ENCODE measurements around the gene MYO5B. TPM values are rescaled to one million over a fixed set of nuclear protein-coding genes. Genes with fewer than 3 reads are reported as not detected.

MYO5B gene
- total and polyA plus RNA-seq, 4 donors: 5.4 to 23.4 (median 11.4) TPM

DNA sequence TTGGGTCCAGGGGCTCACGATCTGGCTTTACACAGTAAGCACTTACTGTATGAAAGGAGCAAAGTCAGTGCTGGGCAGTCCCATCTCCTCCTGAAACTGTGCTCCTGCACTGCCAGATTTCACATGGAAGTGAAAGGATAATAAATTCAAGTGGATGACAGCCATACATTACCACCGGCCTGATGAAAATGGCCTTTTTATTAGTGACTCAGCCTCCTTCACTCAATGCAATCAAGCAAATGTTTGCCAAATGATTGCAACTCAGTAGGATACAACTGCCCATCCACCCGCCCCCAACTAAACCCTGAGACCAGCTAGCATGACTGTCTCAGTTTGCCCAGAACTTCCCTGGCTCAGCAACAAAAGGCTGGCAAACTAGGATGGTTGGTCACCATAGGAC lies 77.1 kb downstream of the MYO5B start (continued):
- no peak for TF ChIP-seq TAF1 (conservative IDR thresholded peaks at IDR 0.05)
- TF ChIP-seq YY1 (IDR thresholded peaks at IDR 0.05): no peak

DNA sequence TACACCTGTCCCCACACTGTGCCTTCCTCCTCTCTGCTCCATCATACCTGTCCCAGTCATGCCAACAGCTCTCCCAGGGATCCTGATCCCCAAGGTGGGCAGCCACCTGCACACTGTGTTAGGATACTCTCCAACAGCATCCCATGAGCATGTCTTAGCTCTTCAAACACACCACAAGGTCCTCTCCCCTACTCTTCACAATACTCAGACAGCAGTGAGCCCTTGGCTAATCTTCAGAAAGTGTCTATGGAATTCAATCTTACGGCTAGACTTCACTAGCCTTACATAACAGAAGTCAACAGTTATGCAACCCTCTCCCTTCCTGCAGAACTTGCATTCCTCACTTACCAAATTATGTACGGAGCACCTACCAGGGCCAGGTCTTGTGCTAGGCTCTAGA lies 79.9 kb downstream of the MYO5B start:
- no peaks in the 10 kb centered on the region for H3K9me3 ChIP-seq (ENCODE audit: control insufficient read depth in 4 of 4, low read length in 3 of 4)
- H3K9ac ChIP-seq (ENCODE audit: low read depth in 1 of 2, low read length in 2 of 2): no peak overlapping the region
- peaks cover 0 to 8% (median 1%) of the 10 kb centered on the region in 4 donors for H3K4me1 ChIP-seq (ENCODE audit: control insufficient read depth in 4 of 4, insufficient read depth in 4 of 4, low read length in 3 of 4)
- no peak overlapping the region for H3K27ac ChIP-seq (ENCODE audit: low read depth in 1 of 2, low read length in 2 of 2)
- H3K27me3 ChIP-seq (ENCODE audit: control insufficient read depth in 4 of 4, insufficient read depth in 4 of 4, low read length in 3 of 4): no peaks in the 10 kb centered on the region
- DNase-seq (ENCODE audit: low spot score): no peak
- TF ChIP-seq, protein P1, sequence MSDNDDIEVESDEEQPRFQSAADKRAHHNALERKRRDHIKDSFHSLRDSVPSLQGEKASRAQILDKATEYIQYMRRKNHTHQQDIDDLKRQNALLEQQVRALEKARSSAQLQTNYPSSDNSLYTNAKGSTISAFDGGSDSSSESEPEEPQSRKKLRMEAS (IDR thresholded peaks at IDR 0.05): no peak
- WGBS: 28% methylated on average over 2 of the region's 2 CpGs
- no peaks in the 10 kb centered on the region for H3K36me3 ChIP-seq (ENCODE audit: control insufficient read depth in 4 of 4, insufficient read depth in 3 of 4, low read depth in 1 of 4, low read length in 3 of 4)
- no peak overlapping the region for H3K4me3 ChIP-seq (ENCODE audit: low read depth in 1 of 3, low read length in 3 of 3)

DNA sequence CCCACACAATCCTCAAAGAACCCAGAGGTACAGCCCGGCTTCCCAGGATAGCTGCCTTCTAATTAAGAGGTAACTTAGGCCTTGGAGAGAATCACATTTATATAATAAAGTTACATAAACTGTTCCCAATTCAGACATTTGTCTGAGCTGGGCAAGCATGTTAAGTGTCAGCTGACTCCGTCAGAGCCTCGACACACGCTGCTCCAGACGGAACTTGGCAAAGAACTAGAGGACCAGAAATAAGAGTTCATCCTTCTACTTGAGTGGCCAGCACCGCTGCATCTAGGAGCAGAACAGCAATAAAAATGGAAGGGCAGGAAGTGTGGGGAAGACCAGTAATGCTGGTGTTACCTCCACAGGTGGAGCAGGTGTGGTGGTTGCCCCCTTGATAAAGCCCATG lies 80.5 kb downstream of the MYO5B start:
- Histone ChIP-seq H3K36me3 (ENCODE audit: control insufficient read depth in 4 of 4, insufficient read depth in 3 of 4, low read depth in 1 of 4, low read length in 3 of 4) (no peaks in the 10 kb centered on the region), H3K9me3 (ENCODE audit: control insufficient read depth in 4 of 4, low read length in 3 of 4) (no peaks in the 10 kb centered on the region), H3K9ac (ENCODE audit: low read depth in 1 of 2, low read length in 2 of 2) (no peak overlapping the region), H3K27ac (ENCODE audit: low read depth in 1 of 2, low read length in 2 of 2) (no peak overlapping the region), H3K4me3 (ENCODE audit: low read depth in 1 of 3, low read length in 3 of 3) (no peak overlapping the region), H3K4me1 (ENCODE audit: control insufficient read depth in 4 of 4, insufficient read depth in 4 of 4, low read length in 3 of 4) (peaks cover 0 to 8% (median 1%) of the 10 kb centered on the region in 4 donors), H3K27me3 (ENCODE audit: control insufficient read depth in 4 of 4, insufficient read depth in 4 of 4, low read length in 3 of 4) (no peaks in the 10 kb centered on the region)
- WGBS: 88% methylated on average over 6 of the region's 6 CpGs
- TF ChIP-seq FOXA1 (IDR thresholded peaks at IDR 0.05) (no peak), JUND (IDR thresholded peaks at IDR 0.05) (no peak), FOXA2 (IDR thresholded peaks at IDR 0.05) (no peak), EGR1 (IDR thresholded peaks at IDR 0.05; ENCODE audit: low read depth in 2 of 2) (no peak), RXRA (IDR thresholded peaks at IDR 0.05) (no peak)
- TF ChIP-seq, protein P2, sequence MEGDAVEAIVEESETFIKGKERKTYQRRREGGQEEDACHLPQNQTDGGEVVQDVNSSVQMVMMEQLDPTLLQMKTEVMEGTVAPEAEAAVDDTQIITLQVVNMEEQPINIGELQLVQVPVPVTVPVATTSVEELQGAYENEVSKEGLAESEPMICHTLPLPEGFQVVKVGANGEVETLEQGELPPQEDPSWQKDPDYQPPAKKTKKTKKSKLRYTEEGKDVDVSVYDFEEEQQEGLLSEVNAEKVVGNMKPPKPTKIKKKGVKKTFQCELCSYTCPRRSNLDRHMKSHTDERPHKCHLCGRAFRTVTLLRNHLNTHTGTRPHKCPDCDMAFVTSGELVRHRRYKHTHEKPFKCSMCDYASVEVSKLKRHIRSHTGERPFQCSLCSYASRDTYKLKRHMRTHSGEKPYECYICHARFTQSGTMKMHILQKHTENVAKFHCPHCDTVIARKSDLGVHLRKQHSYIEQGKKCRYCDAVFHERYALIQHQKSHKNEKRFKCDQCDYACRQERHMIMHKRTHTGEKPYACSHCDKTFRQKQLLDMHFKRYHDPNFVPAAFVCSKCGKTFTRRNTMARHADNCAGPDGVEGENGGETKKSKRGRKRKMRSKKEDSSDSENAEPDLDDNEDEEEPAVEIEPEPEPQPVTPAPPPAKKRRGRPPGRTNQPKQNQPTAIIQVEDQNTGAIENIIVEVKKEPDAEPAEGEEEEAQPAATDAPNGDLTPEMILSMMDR (IDR thresholded peaks at IDR 0.05; ENCODE audit: low read depth, low read length, missing input control): no peak
- TF ChIP-seq, protein P1 (IDR thresholded peaks at IDR 0.05): no peak
- DNase-seq (ENCODE audit: low spot score): no peak

DNA sequence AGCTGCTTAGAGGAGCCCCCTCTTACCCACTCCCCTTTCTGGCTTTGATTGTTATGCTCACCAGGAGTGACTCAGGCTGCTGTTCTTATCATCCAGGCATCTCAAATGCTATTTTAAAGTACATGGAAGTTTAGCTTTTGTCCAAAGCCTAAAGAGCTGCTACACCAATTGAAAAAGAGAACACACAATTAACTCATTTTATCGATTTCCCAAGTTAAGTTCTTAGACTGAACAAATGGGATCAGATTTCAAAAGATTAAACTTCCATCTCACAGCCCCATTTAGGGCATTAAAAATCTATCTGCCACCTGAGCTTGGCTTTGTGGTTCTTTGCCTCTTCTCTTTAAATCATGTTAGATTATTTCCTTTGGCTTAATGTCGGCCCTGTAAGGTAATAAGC lies 81.2 kb downstream of the MYO5B start:
- Histone ChIP-seq H3K36me3 (ENCODE audit: control insufficient read depth in 4 of 4, insufficient read depth in 3 of 4, low read depth in 1 of 4, low read length in 3 of 4) (no peaks in the 10 kb centered on the region), H3K4me3 (ENCODE audit: low read depth in 1 of 3, low read length in 3 of 3) (no peak overlapping the region), H3K9me3 (ENCODE audit: control insufficient read depth in 4 of 4, low read length in 3 of 4) (no peaks in the 10 kb centered on the region), H3K4me1 (ENCODE audit: control insufficient read depth in 4 of 4, insufficient read depth in 4 of 4, low read length in 3 of 4) (peaks cover 0 to 8% (median 1%) of the 10 kb centered on the region in 4 donors), H3K27me3 (ENCODE audit: control insufficient read depth in 4 of 4, insufficient read depth in 4 of 4, low read length in 3 of 4) (no peaks in the 10 kb centered on the region), H3K27ac (ENCODE audit: low read depth in 1 of 2, low read length in 2 of 2) (no peak overlapping the region), H3K9ac (ENCODE audit: low read depth in 1 of 2, low read length in 2 of 2) (no peak overlapping the region)
- WGBS: 76% methylated on average over 2 of the region's 2 CpGs
- no peak for DNase-seq (ENCODE audit: low spot score)
- TF ChIP-seq, protein P3, sequence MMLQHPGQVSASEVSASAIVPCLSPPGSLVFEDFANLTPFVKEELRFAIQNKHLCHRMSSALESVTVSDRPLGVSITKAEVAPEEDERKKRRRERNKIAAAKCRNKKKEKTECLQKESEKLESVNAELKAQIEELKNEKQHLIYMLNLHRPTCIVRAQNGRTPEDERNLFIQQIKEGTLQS (IDR thresholded peaks at IDR 0.05): no peak
- no peak for TF ChIP-seq NR2F2 (IDR thresholded peaks at IDR 0.05)
- TF ChIP-seq HNF4G (IDR thresholded peaks at IDR 0.05): no peak
- no peak for TF ChIP-seq HNF4A (conservative IDR thresholded peaks at IDR 0.05)
- TF ChIP-seq YY1 (IDR thresholded peaks at IDR 0.05): no peak
- TF ChIP-seq TAF1 (conservative IDR thresholded peaks at IDR 0.05): no peak
- TF ChIP-seq JUND (IDR thresholded peaks at IDR 0.05): no peak
- TF ChIP-seq EGR1 (IDR thresholded peaks at IDR 0.05; ENCODE audit: low read depth in 2 of 2): no peak

Data from liver (tissue), 9 donors.